Measurements from ENCODE around the gene GRK5.
"Not testable (repeated sequence)": the region's sequence is repeated elsewhere in the genome, so short reads cannot be mapped to it uniquely, and the experiment has no call there.

Gene GRK5

GRCh38 chr10:119268871-119269506, 61.6 kb downstream of the GRK5 start:
- Histone ChIP-seq H3K4me3 (ENCODE audit: low read depth, low read length) (no peak overlapping the region), H3K36me3 (replicated peaks) (peaks cover 4% of the 10 kb centered on the region), H3K27me3 (replicated peaks) (no peaks in the 10 kb centered on the region), H3K27ac (no peak overlapping the region)
- in situ Hi-C loops (cut with HindIII; ENCODE audit: low pct_ligation_motif_present, low sequenced_read_pairs) = no loop called here
- DNase-seq = no peak
- TF ChIP-seq, protein P1, sequence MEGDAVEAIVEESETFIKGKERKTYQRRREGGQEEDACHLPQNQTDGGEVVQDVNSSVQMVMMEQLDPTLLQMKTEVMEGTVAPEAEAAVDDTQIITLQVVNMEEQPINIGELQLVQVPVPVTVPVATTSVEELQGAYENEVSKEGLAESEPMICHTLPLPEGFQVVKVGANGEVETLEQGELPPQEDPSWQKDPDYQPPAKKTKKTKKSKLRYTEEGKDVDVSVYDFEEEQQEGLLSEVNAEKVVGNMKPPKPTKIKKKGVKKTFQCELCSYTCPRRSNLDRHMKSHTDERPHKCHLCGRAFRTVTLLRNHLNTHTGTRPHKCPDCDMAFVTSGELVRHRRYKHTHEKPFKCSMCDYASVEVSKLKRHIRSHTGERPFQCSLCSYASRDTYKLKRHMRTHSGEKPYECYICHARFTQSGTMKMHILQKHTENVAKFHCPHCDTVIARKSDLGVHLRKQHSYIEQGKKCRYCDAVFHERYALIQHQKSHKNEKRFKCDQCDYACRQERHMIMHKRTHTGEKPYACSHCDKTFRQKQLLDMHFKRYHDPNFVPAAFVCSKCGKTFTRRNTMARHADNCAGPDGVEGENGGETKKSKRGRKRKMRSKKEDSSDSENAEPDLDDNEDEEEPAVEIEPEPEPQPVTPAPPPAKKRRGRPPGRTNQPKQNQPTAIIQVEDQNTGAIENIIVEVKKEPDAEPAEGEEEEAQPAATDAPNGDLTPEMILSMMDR (IDR thresholded peaks at IDR 0.05; ENCODE audit: low read depth, low read length, missing control alignments) = no peak

- Histone ChIP-seq H3K36me3 (replicated peaks) (peaks cover 4% of the 10 kb centered on the region), H3K27ac (no peak overlapping the region), H3K4me3 (ENCODE audit: low read depth, low read length) (no peak overlapping the region), H3K27me3 (replicated peaks) (no peaks in the 10 kb centered on the region)
- TF ChIP-seq, protein P1 (IDR thresholded peaks at IDR 0.05; ENCODE audit: low read depth, low read length, missing control alignments) = no peak
- DNase-seq = no peak
- in situ Hi-C loops (cut with HindIII; ENCODE audit: low pct_ligation_motif_present, low sequenced_read_pairs) = no loop called here
These were observed 62.4 kb downstream of the GRK5 start for GRCh38 chr10:119269737-119270136.

DNA sequence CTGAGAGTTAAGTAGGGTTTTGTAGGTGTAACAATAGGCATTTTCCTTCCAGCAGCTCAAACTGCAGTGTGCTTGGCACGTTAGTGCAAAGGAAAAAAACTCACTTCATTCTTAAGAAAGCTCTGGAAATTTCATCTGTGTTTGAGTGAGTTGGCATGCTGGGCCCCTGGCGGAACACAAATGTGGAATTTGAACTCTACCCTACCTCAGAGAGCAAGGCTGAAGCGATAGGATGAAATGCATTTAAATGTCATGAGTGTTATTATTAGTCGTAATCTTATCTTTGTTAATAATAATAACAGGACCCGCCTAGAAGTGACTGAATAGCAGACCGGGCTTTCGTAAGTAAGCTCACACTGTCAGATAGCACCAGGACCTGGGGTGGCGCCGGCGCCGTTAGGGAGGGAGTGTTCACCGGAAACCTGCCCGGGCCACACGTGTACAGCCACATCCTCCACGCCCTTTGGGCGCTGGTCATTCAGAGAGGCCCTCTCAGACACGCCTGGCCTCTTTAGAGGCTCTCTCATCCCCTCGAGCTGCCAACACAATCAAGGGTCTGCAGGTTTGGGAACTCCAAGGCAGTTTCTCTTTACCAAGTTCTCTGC, 63.5 kb downstream of the GRK5 start:
- no peaks in the 10 kb centered on the region for H3K36me3 ChIP-seq (replicated peaks)
- in situ Hi-C loops (cut with HindIII; ENCODE audit: low pct_ligation_motif_present, low sequenced_read_pairs) = no loop called here
- DNase-seq = peak; percentile 39
- no peaks in the 10 kb centered on the region for H3K27me3 ChIP-seq (replicated peaks)
- H3K27ac ChIP-seq = peak overlapping the region; percentile 54
- no peak overlapping the region for H3K4me3 ChIP-seq (ENCODE audit: low read depth, low read length)
- TF ChIP-seq, protein P1 (IDR thresholded peaks at IDR 0.05; ENCODE audit: low read depth, low read length, missing control alignments) = no peak

- H3K4me3 ChIP-seq (ENCODE audit: low read depth, low read length); H3K27ac ChIP-seq; H3K36me3 ChIP-seq (replicated peaks); H3K27me3 ChIP-seq (replicated peaks); DNase-seq; in situ Hi-C loops (cut with HindIII; ENCODE audit: low pct_ligation_motif_present, low sequenced_read_pairs): not testable (repeated sequence)
These were observed 65.0 kb downstream of the GRK5 start for GRCh38 chr10:119272338-119272734.

- Histone ChIP-seq H3K36me3 (replicated peaks) (no peaks in the 10 kb centered on the region), H3K27ac (no peak overlapping the region), H3K4me3 (ENCODE audit: low read depth, low read length) (no peak overlapping the region), H3K27me3 (replicated peaks) (no peaks in the 10 kb centered on the region)
- TF ChIP-seq, protein P1 (IDR thresholded peaks at IDR 0.05; ENCODE audit: low read depth, low read length, missing control alignments) = no peak
- in situ Hi-C loops (cut with HindIII; ENCODE audit: low pct_ligation_motif_present, low sequenced_read_pairs) = no loop called here
- no peak for DNase-seq
These were observed 65.4 kb downstream of the GRK5 start for GRCh38 chr10:119272736-119273135.

DNA sequence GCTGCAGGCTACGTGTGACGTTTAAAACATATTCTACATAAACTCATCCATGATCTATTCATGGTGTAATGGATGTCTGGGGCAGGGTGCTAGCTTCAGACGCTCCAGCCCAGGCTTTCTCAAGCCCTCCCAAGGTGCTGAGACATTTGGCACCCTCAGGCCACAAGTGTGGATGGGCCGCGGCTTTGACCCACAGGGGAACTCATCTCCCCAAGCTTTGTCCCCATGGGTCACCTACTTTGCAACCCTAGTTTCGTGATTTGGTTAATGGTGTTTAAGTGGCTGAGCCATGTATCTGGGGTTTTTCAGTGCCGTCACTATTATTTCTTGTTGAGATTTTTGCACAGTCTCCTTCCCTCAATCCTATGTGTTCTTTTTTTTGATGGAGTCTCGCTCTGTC, 66.0 kb downstream of the GRK5 start:
- Histone ChIP-seq H3K27me3 (replicated peaks) (no peaks in the 10 kb centered on the region), H3K27ac (no peak overlapping the region), H3K4me3 (ENCODE audit: low read depth, low read length) (no peak overlapping the region), H3K36me3 (replicated peaks) (no peaks in the 10 kb centered on the region)
- no peak for DNase-seq
- in situ Hi-C loops (cut with HindIII; ENCODE audit: low pct_ligation_motif_present, low sequenced_read_pairs) = no loop called here
- TF ChIP-seq, protein P1 (IDR thresholded peaks at IDR 0.05; ENCODE audit: low read depth, low read length, missing control alignments) = no peak

All from brain microvascular endothelial cell (primary cell).